HL-60 (cell line): ENCODE results near the gene TMEM245.

ENCODE experiments used
- CTCF ChIP-seq: IDR thresholded peaks from one replicate; pipeline ENCODE4 v1.5.1; 2011; ENCODE audit warnings: low read length, control low read depth, inconsistent platforms; ENCODE audit not compliant: insufficient read depth
- GABPA ChIP-seq: IDR thresholded peaks from 2 replicates; pipeline ENCODE4 v1.6.1; 2012; ENCODE audit warnings: low read depth
- POLR2AphosphoS5 ChIP-seq: IDR thresholded peaks from 2 replicates; pipeline ENCODE4 v1.6.1; 2012; ENCODE audit warnings: low read depth

GRCh38 chr9:109082091-109082620 lies 37.6 kb downstream of the TMEM245 start:
- TF ChIP-seq CTCF, result no peak
- TF ChIP-seq POLR2AphosphoS5, result no peak
- TF ChIP-seq GABPA, result no peak
